H1 (cell line): Measurements from ENCODE around the gene AMN. TPM values are rescaled to one million over a fixed set of nuclear protein-coding genes. Genes with fewer than 3 reads are reported as not detected.

Experiments used
- CTCF ChIA-PET: fragments of 300-600 bp; sonication (Branson Sonifier 250); formaldehyde crosslinking; loops from one replicate; lab custom pipeline; 2021; ENCODE audit not compliant: partially characterized antibody; lab: Charles Lee
- POLR2A ChIA-PET: fragments of 300-600 bp; sonication (Branson Sonifier 250); formaldehyde crosslinking; loops from one replicate; lab custom pipeline; 2021; ENCODE audit warnings: inconsistent platforms; ENCODE audit not compliant: partially characterized antibody; lab: Charles Lee
- DNase-seq, 2 experiments: peaks; one replicate each; pipeline versions ENCODE4 v3.0.0 to v3.0.0-alpha.2; 2010 to 2022; ENCODE audit warnings: low spot score in 2 of 2, low read depth in 1 of 2, mixed read lengths in 1 of 2
- FAIRE-seq: peaks from 2 replicates; lab custom pipeline; 2011; peaks lifted over from hg19 to GRCh38; lab: Jason Lieb, UNC
- H2AFZ ChIP-seq: 2 replicates; pipeline ENCODE4 v1.8.1; 2012; ENCODE audit warnings: low read length, inconsistent platforms
- H2AK5ac ChIP-seq: 2 replicates; pipeline ENCODE4 v1.6.1; 2013; ENCODE audit warnings: low read depth, low read length
- H2BK120ac ChIP-seq: replicated peaks from 2 replicates; pipeline ENCODE3; 2013; ENCODE audit warnings: low read depth, low read length, inconsistent platforms
- H2BK12ac ChIP-seq: 2 replicates; pipeline ENCODE4 v1.6.1; 2013; ENCODE audit warnings: low read depth, low read length
- H2BK15ac ChIP-seq: 2 replicates; pipeline ENCODE4 v1.6.1; 2013; ENCODE audit warnings: low read length
- H2BK20ac ChIP-seq: 2 replicates; pipeline ENCODE4 v1.6.1; 2013; ENCODE audit warnings: low read length
- H2BK5ac ChIP-seq: 2 replicates; pipeline ENCODE4 v1.6.1; 2013; ENCODE audit warnings: low read depth, low read length
- H3K14ac ChIP-seq: 2 replicates; pipeline ENCODE4 v1.6.1; 2013; ENCODE audit warnings: inconsistent platforms; ENCODE audit not compliant: insufficient read length
- H3K18ac ChIP-seq: 2 replicates; pipeline ENCODE4 v1.6.1; 2013; ENCODE audit warnings: low read length; ENCODE audit errors: extremely low read depth
- H3K23ac ChIP-seq: 2 replicates; pipeline ENCODE4 v1.6.1; 2013; ENCODE audit warnings: inconsistent platforms; ENCODE audit not compliant: insufficient read length
- H3K23me2 ChIP-seq: 2 replicates; pipeline ENCODE4 v1.6.1; 2013; ENCODE audit warnings: low read depth, low read length
- H3K27ac ChIP-seq: 2 replicates; pipeline ENCODE4 v1.6.1; 2011; ENCODE audit warnings: low read depth, low read length, inconsistent platforms
- H3K27me3 ChIP-seq, 4 experiments: replicated peaks in 1 of 4; 1 replicate in 1 of 4; 2 replicates in 3 of 4; pipeline versions ENCODE4 v1.6.1 to v1.8.1; 2011 to 2013; ENCODE audit warnings: low read length in 3 of 4, mild to moderate bottlenecking in 3 of 4, inconsistent platforms in 2 of 4, mixed read lengths in 2 of 4, moderate library complexity in 1 of 4; ENCODE audit not compliant: control insufficient read depth in 3 of 4, insufficient read depth in 3 of 4; ENCODE audit errors: extremely low read depth in 1 of 4
- H3K36me3 ChIP-seq, 4 experiments: 2 replicates each; pipeline versions ENCODE4 v1.6.1 to v1.8.1; 2011 to 2013; ENCODE audit warnings: mild to moderate bottlenecking in 4 of 4, low read length in 3 of 4, moderate library complexity in 2 of 4, control low read depth in 1 of 4, inconsistent platforms in 1 of 4; ENCODE audit not compliant: insufficient read depth in 4 of 4, control insufficient read depth in 2 of 4
- H3K4ac ChIP-seq: replicated peaks from 2 replicates; pipeline ENCODE3; 2013; ENCODE audit warnings: low read length, low read depth, mixed read lengths, inconsistent platforms; ENCODE audit not compliant: insufficient read length
- H3K4me1 ChIP-seq, 4 experiments: replicated peaks in 1 of 4; 1 replicate in 1 of 4; 2 replicates in 3 of 4; pipeline versions ENCODE4 v1.6.1 to v1.8.1; 2011 to 2013; ENCODE audit warnings: low read length in 3 of 4, inconsistent platforms in 2 of 4, mixed read lengths in 1 of 4; ENCODE audit not compliant: insufficient read depth in 4 of 4, control insufficient read depth in 3 of 4
- H3K4me2 ChIP-seq, 2 experiments: 2 replicates each; pipeline versions ENCODE4 v1.6.1 to v1.8.1; 2011 to 2013; ENCODE audit warnings: low read depth in 2 of 2, low read length in 2 of 2, control low read depth in 1 of 2, inconsistent platforms in 1 of 2, mild to moderate bottlenecking in 1 of 2; ENCODE audit not compliant: insufficient read depth in 1 of 2
- H3K4me3 ChIP-seq, 4 experiments: fragments of 200-600, 300-600 bp in 1 of 4; sonication (generic), shearing (Covaris generic), sonication (Bioruptor Twin) in 1 of 4; 2 replicates each; pipeline versions ENCODE4 v1.5.1 to v1.8.1; 2011 to 2016; ENCODE audit warnings: low read length in 4 of 4, low read depth in 3 of 4, control low read depth in 2 of 4, inconsistent platforms in 2 of 4, mild to moderate bottlenecking in 2 of 4, mixed read lengths in 1 of 4, moderate library complexity in 1 of 4; ENCODE audit not compliant: insufficient read depth in 2 of 4; ENCODE audit errors: extremely low read depth in 1 of 4
- H3K56ac ChIP-seq: replicated peaks from 2 replicates; pipeline ENCODE3; 2013; ENCODE audit warnings: low read depth, mild to moderate bottlenecking, mixed read lengths, low read length, inconsistent platforms; ENCODE audit not compliant: insufficient read length
- H3K79me1 ChIP-seq: 2 replicates; pipeline ENCODE4 v1.6.1; 2013; ENCODE audit warnings: low read depth, low read length, control low read depth
- H3K79me2 ChIP-seq, 2 experiments: 2 replicates each; pipeline versions ENCODE4 v1.6.1 to v1.8.1; 2012 to 2013; ENCODE audit warnings: low read length in 2 of 2, mild to moderate bottlenecking in 2 of 2, inconsistent platforms in 1 of 2; ENCODE audit not compliant: insufficient read depth in 2 of 2, control insufficient read depth in 1 of 2
- H3K9ac ChIP-seq, 4 experiments: replicated peaks in 1 of 4; 1 replicate in 1 of 4; 2 replicates in 3 of 4; pipeline versions ENCODE4 v1.6.1 to v1.8.1; 2011 to 2013; ENCODE audit warnings: low read depth in 3 of 4, low read length in 3 of 4, control low read depth in 2 of 4, mild to moderate bottlenecking in 2 of 4, moderate library complexity in 2 of 4, inconsistent platforms in 1 of 4; ENCODE audit errors: extremely low read depth in 1 of 4
- H3K9me3 ChIP-seq, 2 experiments: 2 replicates each; pipeline versions ENCODE4 v1.6.1 to v1.8.1; 2012 to 2013; ENCODE audit warnings: mild to moderate bottlenecking in 2 of 2, moderate library complexity in 2 of 2, control low read depth in 1 of 2, inconsistent platforms in 1 of 2, low read depth in 1 of 2, low read length in 1 of 2, mixed read lengths in 1 of 2; ENCODE audit not compliant: insufficient read depth in 2 of 2
- H4K20me1 ChIP-seq, 2 experiments: replicated peaks in 1 of 2; 2 replicates each; pipeline versions ENCODE3 to v1.8.1; 2011 to 2013; ENCODE audit warnings: inconsistent platforms in 2 of 2, low read length in 2 of 2, mild to moderate bottlenecking in 1 of 2; ENCODE audit not compliant: insufficient read depth in 2 of 2, control insufficient read depth in 1 of 2
- H4K5ac ChIP-seq: 2 replicates; pipeline ENCODE4 v1.6.1; 2013; ENCODE audit warnings: low read length, low read depth, mixed read lengths, inconsistent platforms; ENCODE audit not compliant: insufficient read length
- H4K8ac ChIP-seq: 2 replicates; pipeline ENCODE4 v1.8.0; 2013; ENCODE audit warnings: mild to moderate bottlenecking, moderate library complexity, low read length, inconsistent platforms; ENCODE audit not compliant: insufficient read depth; ENCODE audit errors: extremely low read depth
- H4K91ac ChIP-seq: replicated peaks from 2 replicates; pipeline ENCODE3; 2013; ENCODE audit warnings: low read length, mixed read lengths, inconsistent platforms; ENCODE audit not compliant: insufficient read length
- ASH2L ChIP-seq: fragments of 200-600, 300-600 bp; sonication (generic); IDR thresholded peaks from one replicate; pipeline ENCODE4 v1.7.1; 2017; ENCODE audit warnings: low read length
- EGR1 ChIP-seq: IDR thresholded peaks from 2 replicates; pipeline ENCODE4 v1.6.1; 2011; ENCODE audit warnings: low read depth, low read length, borderline replicate concordance
- PHF8 ChIP-seq: fragments of 200-600 bp; sonication (generic); conservative IDR thresholded peaks from 2 replicates; pipeline ENCODE4 v1.7.1; 2012; ENCODE audit warnings: low read depth, mild to moderate bottlenecking, inconsistent platforms, low read length, moderate library complexity
- SIN3A ChIP-seq, 2 experiments: IDR thresholded peaks in 1 of 2; conservative IDR thresholded peaks in 1 of 2; 2 replicates each; pipeline ENCODE4 v1.6.1; 2011 to 2012; ENCODE audit warnings: low read length in 2 of 2, improper control_type of control experiment in 1 of 2, low read depth in 1 of 2, mild to moderate bottlenecking in 1 of 2
- SRF ChIP-seq: IDR thresholded peaks from 2 replicates; pipeline ENCODE4 v1.6.1; 2011; ENCODE audit warnings: mild to moderate bottlenecking, low read depth, low read length, moderate library complexity
- TEAD4 ChIP-seq: IDR thresholded peaks from 2 replicates; pipeline ENCODE4 v1.6.1; 2012; ENCODE audit warnings: low read depth, low read length, inconsistent platforms, mixed read lengths
- WGBS, 2 experiments: shearing (Covaris generic) in 1 of 2; methylation state at CpG; one replicate each; pipeline versions ENCODE4 v1.1.6 to v1.1.7; 2013 to 2015; ENCODE audit warnings: low lambda C conversion rate in 2 of 2, mixed read lengths in 2 of 2, inconsistent platforms in 1 of 2, low coverage in 1 of 2, missing lambda C conversion rate in 1 of 2; ENCODE audit not compliant: insufficient replicate concordance in 2 of 2, insufficient coverage in 1 of 2, insufficient read length in 1 of 2; ENCODE audit errors: extremely low coverage in 1 of 2, missing lambda C conversion rate in 1 of 2; 5-methylcytosine and 5-hydroxymethylcytosine counted together
- polyA plus RNA-seq, 7 experiments: library from polyadenylated mRNA; depleted of rRNA in 3 of 7; stranded (reverse) in 5 of 7; unstranded in 2 of 7; fragments of >200 nt in 5 of 7; fragments of 200-250 nt in 2 of 7; gene quantifications; 1 replicate in 5 of 7; 2 replicates in 1 of 7; 4 replicates in 1 of 7; pipeline versions ENCODE4 v1.2.1 to v1.2.3, GENCODE V29; 2011 to 2013; ENCODE audit warnings: missing spikeins in 2 of 7, mixed read lengths in 2 of 7
- total RNA-seq: library from RNA; stranded (reverse); fragmentation: NEBNext Ultra II Directional; extraction: Animal tissue kit (Norgen Biotek cat#: 25700); gene quantifications from 2 replicates; pipeline ENCODE4 v1.2.1, GENCODE V29; 2021

AMN gene
- total and polyA plus RNA-seq, 2 of the 8 experiments (the other 6 are each of a cell fraction or from before 2014, with no cell fraction given), result 0.77 to 1.5 TPM

GRCh38 chr14:102927878-102928411 lies 5.5 kb downstream of the AMN start:
- Histone ChIP-seq H3K27ac (no peak overlapping the region), H2BK5ac (no peak overlapping the region), H2AFZ (no peak overlapping the region; the same call in 1 of the 2 replicates), H3K36me3 (peaks cover 0 to 6% (median under 1%) of the 10 kb centered on the region in 4 experiments; a peak in 3 of 8 replicates), H4K91ac (no peak overlapping the region), H3K4ac (no peak overlapping the region), H3K79me1 (no peaks in the 10 kb centered on the region), H4K5ac (no peak overlapping the region), H3K23ac (no peak overlapping the region), H3K27me3 (peaks cover 41 to 87% (median 75%) of the 10 kb centered on the region in 4 experiments), H2AK5ac (no peak overlapping the region), H3K4me3 (peak overlapping the region; percentile 72 to 92 (median 78)), H2BK20ac (no peak overlapping the region), H3K56ac (no peak overlapping the region), H3K23me2 (peaks cover 28% of the 10 kb centered on the region; the same call in 1 of the 2 replicates), H4K20me1 (peaks cover 0 to 12% of the 10 kb centered on the region in 2 experiments), H2BK12ac (peak overlapping the region; percentile 39; the same call in 1 of the 2 replicates), H3K9me3 (no peaks in the 10 kb centered on the region), H2BK15ac (no peak overlapping the region), H4K8ac (peak overlapping the region; percentile 76), H3K4me2 (peak overlapping the region; percentile 88 to 98), H3K79me2 (no peaks in the 10 kb centered on the region), H3K14ac (no peak overlapping the region), H3K9ac (peak overlapping the region in 1 of 4 experiments; percentile 34; a peak in 2 of 7 replicates), H2BK120ac (no peak overlapping the region), H3K18ac (peak overlapping the region; percentile 87), H3K4me1 (peaks cover 5 to 37% (median 25%) of the 10 kb centered on the region in 4 experiments)
- 2% methylated on average over 11 of the region's 35 CpGs; no CpG with 5 or more reads in 1 of the 2 experiments for WGBS, 2 experiments
- TF ChIP-seq TEAD4, result no peak
- TF ChIP-seq SIN3A (conservative IDR thresholded peaks at IDR 0.05 in 1 of 2, IDR thresholded peaks at IDR 0.05 in 1 of 2; ENCODE audit: low read depth in 1 of 2, low read length in 2 of 2), result peak in 1 of 2 experiments; percentile 85; a peak in 2 of 4 replicates
- TF ChIP-seq EGR1, result peak; percentile 64
- TF ChIP-seq ASH2L, result peak; percentile 36
- no peak for TF ChIP-seq SRF
- TF ChIP-seq PHF8, result peak; percentile 40; the same call in 1 of the 2 replicates
- ChIA-PET POLR2A (interaction anchor here (0.7 to 1.1 kb wide), 3 partner anchors 12 to 277 kb away, joined by 3 to 4 read pairs (median 3); no protein-coding TSS in a partner anchor), CTCF (interaction anchor here (0.6 to 1.6 kb wide), 3 partner anchors 9 to 152 kb away, joined by 3 read pairs; no protein-coding TSS in a partner anchor)
- FAIRE-seq, result no peak
- no peak for DNase-seq
